HUES6 (cell line): ENCODE measurements around the gene BRD1.

Experiments used
- H3K27ac ChIP-seq: 2 replicates; pipeline ENCODE4 v1.7.0; 2013; ENCODE audit warnings: low read depth, mild to moderate bottlenecking, low read length, inconsistent platforms
- H3K27me3 ChIP-seq: 2 replicates; pipeline ENCODE4 v1.6.1; 2013; ENCODE audit warnings: low read length; ENCODE audit not compliant: control insufficient read depth, insufficient read depth
- H3K36me3 ChIP-seq: 2 replicates; pipeline ENCODE4 v1.6.1; 2013; ENCODE audit warnings: low read length; ENCODE audit not compliant: control insufficient read depth, insufficient read depth
- H3K4me1 ChIP-seq: 2 replicates; pipeline ENCODE4 v1.6.1; 2013; ENCODE audit warnings: low read length; ENCODE audit not compliant: control insufficient read depth, insufficient read depth
- H3K4me3 ChIP-seq: 2 replicates; pipeline ENCODE4 v1.5.1; 2013; ENCODE audit warnings: low read depth, low read length
- H3K9ac ChIP-seq: one replicate; pipeline ENCODE4 v1.6.1; 2013; ENCODE audit warnings: mild to moderate bottlenecking, low read length
- H3K9me3 ChIP-seq: 2 replicates; pipeline ENCODE4 v1.6.1; 2013; ENCODE audit warnings: low read depth, low read length; ENCODE audit not compliant: control insufficient read depth, insufficient read depth

Gene BRD1

GRCh38 chr22:49746065-49746464 lies 81.6 kb downstream of the BRD1 start:
- H3K4me1 ChIP-seq = no peaks in the 10 kb centered on the region
- H3K9me3 ChIP-seq = peaks cover 30% of the 10 kb centered on the region
- no peaks in the 10 kb centered on the region for H3K27me3 ChIP-seq
- no peak overlapping the region for H3K27ac ChIP-seq
- H3K4me3 ChIP-seq = no peak overlapping the region
- no peak overlapping the region for H3K9ac ChIP-seq
- no peaks in the 10 kb centered on the region for H3K36me3 ChIP-seq

- no peak overlapping the region for H3K27ac ChIP-seq
- no peak overlapping the region for H3K9ac ChIP-seq
- peaks cover 34% of the 10 kb centered on the region for H3K9me3 ChIP-seq
- no peak overlapping the region for H3K4me3 ChIP-seq
- no peaks in the 10 kb centered on the region for H3K4me1 ChIP-seq
- peaks cover 4% of the 10 kb centered on the region; the same call in 1 of the 2 replicates for H3K27me3 ChIP-seq
- no peaks in the 10 kb centered on the region for H3K36me3 ChIP-seq
Measured at GRCh38 chr22:49740242-49740641, 87.4 kb downstream of the BRD1 start.

- H3K4me1 ChIP-seq = no peaks in the 10 kb centered on the region
- no peak overlapping the region for H3K9ac ChIP-seq
- peaks cover 13% of the 10 kb centered on the region; the same call in 1 of the 2 replicates for H3K27me3 ChIP-seq
- H3K4me3 ChIP-seq = no peak overlapping the region
- no peaks in the 10 kb centered on the region for H3K36me3 ChIP-seq
- no peak overlapping the region for H3K27ac ChIP-seq
- peaks cover 28% of the 10 kb centered on the region for H3K9me3 ChIP-seq
Measured at GRCh38 chr22:49739138-49739537, 88.5 kb downstream of the BRD1 start.

DNA sequence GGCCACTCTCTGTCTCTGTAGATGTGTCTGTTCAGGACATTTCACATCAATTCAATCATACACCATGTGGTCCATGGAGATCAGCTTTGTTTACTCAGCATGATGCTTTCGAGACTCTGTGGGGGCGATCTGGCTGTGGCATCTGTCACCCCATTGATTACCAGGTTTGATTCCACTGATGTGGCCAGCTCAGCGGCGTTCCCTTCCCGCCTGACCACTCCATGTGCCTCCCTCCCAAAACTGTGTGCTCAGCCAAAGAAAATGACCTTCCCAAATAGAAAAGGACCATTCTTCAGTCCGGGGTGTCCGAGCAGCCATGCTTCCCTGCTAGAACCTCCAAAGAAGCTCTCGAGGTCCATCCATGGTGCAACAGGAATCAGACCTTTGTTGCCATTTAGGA lies 89.1 kb downstream of the BRD1 start:
- H3K27me3 ChIP-seq = peaks cover 18% of the 10 kb centered on the region; the same call in 1 of the 2 replicates
- H3K4me3 ChIP-seq = no peak overlapping the region
- H3K9ac ChIP-seq = no peak overlapping the region
- H3K27ac ChIP-seq = no peak overlapping the region
- H3K4me1 ChIP-seq = no peaks in the 10 kb centered on the region
- H3K9me3 ChIP-seq = peaks cover 28% of the 10 kb centered on the region
- no peaks in the 10 kb centered on the region for H3K36me3 ChIP-seq

DNA sequence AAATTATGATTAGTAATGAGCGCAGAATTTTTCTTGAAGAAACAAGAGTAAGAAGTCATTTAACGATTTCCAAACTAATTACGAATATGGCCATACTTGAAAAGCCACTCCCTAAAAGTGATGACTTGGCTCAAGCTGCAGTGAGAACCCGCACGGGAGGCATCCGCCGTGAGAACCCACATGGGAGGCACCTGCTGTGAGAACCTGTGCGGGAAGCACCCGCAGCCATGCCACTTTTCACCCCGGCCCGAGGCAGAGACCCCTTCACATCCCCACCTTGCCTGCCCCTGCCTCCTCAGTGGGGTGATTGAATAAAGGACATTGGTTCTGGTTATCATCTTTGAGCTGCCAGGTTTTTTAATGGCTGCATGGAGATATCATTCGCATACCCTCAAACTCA lies 89.7 kb downstream of the BRD1 start:
- Histone ChIP-seq H3K9me3 (peaks cover 28% of the 10 kb centered on the region), H3K27ac (no peak overlapping the region), H3K9ac (no peak overlapping the region), H3K4me1 (no peaks in the 10 kb centered on the region), H3K4me3 (no peak overlapping the region), H3K36me3 (no peaks in the 10 kb centered on the region), H3K27me3 (peaks cover 22% of the 10 kb centered on the region; the same call in 1 of the 2 replicates)

DNA sequence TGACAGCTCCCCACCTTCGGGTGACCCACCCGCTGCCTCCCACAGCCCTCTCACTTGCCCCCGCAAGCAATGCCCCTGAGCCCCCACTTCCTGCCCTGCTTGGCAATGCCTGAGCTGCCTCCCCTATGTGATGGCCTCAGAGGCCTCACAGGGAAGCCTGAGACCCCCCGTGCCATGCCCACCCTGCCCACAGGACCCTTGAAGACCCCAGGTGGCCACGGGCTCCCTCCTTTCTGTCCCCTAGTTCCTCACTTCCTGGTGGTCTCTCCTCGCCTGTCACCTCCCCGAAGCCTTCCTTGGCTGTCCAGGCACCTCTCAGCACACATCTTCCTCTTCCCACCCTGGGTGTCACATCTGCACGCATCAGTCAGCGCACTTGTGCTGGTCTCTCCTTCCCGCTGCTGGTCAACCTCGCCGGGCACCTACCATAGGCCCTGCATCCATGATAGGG lies 90.5 kb downstream of the BRD1 start:
- H3K4me3 ChIP-seq = no peak overlapping the region
- peaks cover 23% of the 10 kb centered on the region; the same call in 1 of the 2 replicates for H3K27me3 ChIP-seq
- no peaks in the 10 kb centered on the region for H3K4me1 ChIP-seq
- H3K9me3 ChIP-seq = peaks cover 24% of the 10 kb centered on the region
- no peak overlapping the region for H3K27ac ChIP-seq
- no peak overlapping the region for H3K9ac ChIP-seq
- H3K36me3 ChIP-seq = no peaks in the 10 kb centered on the region

DNA sequence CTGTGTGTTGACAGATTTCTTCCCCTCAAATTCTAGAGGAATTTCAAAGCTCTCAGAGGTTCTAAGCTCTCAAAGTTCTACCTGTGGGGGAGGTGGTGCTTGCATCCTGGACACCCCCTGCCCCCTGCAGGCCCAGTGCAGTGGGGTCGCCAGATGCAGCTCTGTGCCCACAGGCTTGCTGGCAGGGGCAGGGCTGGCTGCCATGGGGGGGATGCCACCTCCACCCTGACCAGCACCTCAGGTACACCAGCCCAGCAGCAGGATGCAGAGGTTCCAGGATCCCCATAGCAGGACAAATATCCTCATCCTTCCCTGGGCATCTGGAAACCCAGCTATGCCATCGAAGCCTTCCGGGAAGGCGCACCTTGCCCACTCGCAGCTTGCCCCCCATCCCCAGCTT lies 91.1 kb downstream of the BRD1 start:
- H3K36me3 ChIP-seq = no peaks in the 10 kb centered on the region
- H3K27me3 ChIP-seq = peaks cover 23% of the 10 kb centered on the region; the same call in 1 of the 2 replicates
- H3K4me1 ChIP-seq = no peaks in the 10 kb centered on the region
- peaks cover 24% of the 10 kb centered on the region for H3K9me3 ChIP-seq
- H3K4me3 ChIP-seq = no peak overlapping the region
- no peak overlapping the region for H3K27ac ChIP-seq
- no peak overlapping the region for H3K9ac ChIP-seq

- H3K4me1 ChIP-seq = no peaks in the 10 kb centered on the region
- H3K9ac ChIP-seq = no peak overlapping the region
- no peaks in the 10 kb centered on the region for H3K36me3 ChIP-seq
- no peak overlapping the region for H3K4me3 ChIP-seq
- no peak overlapping the region for H3K27ac ChIP-seq
- peaks cover 21% of the 10 kb centered on the region for H3K9me3 ChIP-seq
- H3K27me3 ChIP-seq = peaks cover 24% of the 10 kb centered on the region; the same call in 1 of the 2 replicates
Measured at GRCh38 chr22:49735901-49736421, 91.7 kb downstream of the BRD1 start.

DNA sequence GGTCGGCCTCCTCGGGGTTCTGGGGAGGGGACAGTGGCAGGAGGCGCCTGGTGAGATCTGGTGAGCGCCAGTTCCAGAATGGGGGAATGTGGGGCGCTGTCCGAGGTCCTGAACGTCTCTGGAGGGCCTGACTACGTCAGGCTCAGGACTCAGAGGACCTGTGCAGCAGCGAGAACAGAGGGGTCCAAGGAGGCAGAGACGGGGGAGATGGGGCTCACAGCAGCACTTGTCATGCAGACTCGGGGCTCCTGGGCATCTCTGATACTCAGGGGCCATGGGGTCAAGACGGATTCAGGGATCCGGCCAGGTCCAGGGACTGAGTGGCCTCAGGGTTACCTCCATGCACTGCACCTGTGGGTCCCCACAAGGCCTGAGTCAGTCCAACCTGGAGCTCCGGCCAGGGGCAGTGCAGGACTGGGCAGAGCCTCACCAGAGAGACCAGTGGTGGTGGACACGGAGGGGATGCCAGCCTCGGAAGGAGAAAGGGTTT lies 92.2 kb downstream of the BRD1 start:
- H3K9me3 ChIP-seq = peaks cover 16% of the 10 kb centered on the region
- no peaks in the 10 kb centered on the region for H3K4me1 ChIP-seq
- no peak overlapping the region for H3K27ac ChIP-seq
- no peak overlapping the region for H3K4me3 ChIP-seq
- H3K9ac ChIP-seq = no peak overlapping the region
- peaks cover 27% of the 10 kb centered on the region; the same call in 1 of the 2 replicates for H3K27me3 ChIP-seq
- H3K36me3 ChIP-seq = no peaks in the 10 kb centered on the region

- Histone ChIP-seq H3K27me3 (peaks cover 27% of the 10 kb centered on the region; the same call in 1 of the 2 replicates), H3K4me3 (no peak overlapping the region), H3K9me3 (peaks cover 11% of the 10 kb centered on the region; the same call in 1 of the 2 replicates), H3K36me3 (no peaks in the 10 kb centered on the region), H3K4me1 (no peaks in the 10 kb centered on the region), H3K27ac (no peak overlapping the region), H3K9ac (no peak overlapping the region)
Measured at GRCh38 chr22:49734882-49735281, 92.8 kb downstream of the BRD1 start.

DNA sequence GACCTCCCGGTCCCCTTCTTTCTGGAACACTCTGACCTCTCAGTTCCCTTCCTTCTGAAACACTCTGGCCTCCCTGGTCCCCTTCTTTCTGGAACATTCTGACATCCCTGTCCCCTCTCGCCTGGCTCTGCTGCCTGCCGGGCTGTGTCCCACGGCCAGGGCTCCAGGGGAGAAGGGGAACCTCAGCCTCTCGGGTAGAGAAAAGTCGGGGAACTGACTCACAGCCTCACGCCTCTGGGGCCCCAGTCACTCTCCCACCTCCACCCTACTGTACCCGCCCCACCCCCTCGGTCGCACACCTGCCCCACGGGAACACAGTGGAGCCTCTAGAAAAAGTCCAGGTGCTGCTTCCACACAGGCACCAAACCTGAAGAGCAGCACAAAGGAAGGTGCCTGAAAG lies 93.3 kb downstream of the BRD1 start:
- Histone ChIP-seq H3K4me1 (no peaks in the 10 kb centered on the region), H3K36me3 (no peaks in the 10 kb centered on the region), H3K9me3 (peaks cover 9% of the 10 kb centered on the region; the same call in 1 of the 2 replicates), H3K27ac (no peak overlapping the region), H3K4me3 (no peak overlapping the region), H3K9ac (no peak overlapping the region), H3K27me3 (peaks cover 27% of the 10 kb centered on the region; the same call in 1 of the 2 replicates)
